ENCODE measurements around the gene EIPR1.

GRCh38 chr2:3324404-3325281, 53.0 kb downstream of the EIPR1 start:
- TF ChIP-seq EZH2 (IDR thresholded peaks at IDR 0.05; ENCODE audit: borderline replicate concordance, insufficient read depth, low read length, poor library complexity, severe bottlenecking) (no peak), CTCF (IDR thresholded peaks at IDR 0.05; ENCODE audit: poor library complexity, severe bottlenecking) (no peak), TAF1 (IDR thresholded peaks at IDR 0.05; ENCODE audit: low read depth) (no peak), POLR2AphosphoS5 (IDR thresholded peaks at IDR 0.05) (no peak), EP300 (conservative IDR thresholded peaks at IDR 0.05; ENCODE audit: poor library complexity, severe bottlenecking) (no peak)

Data from neural cell (in vitro differentiated cells).